Testis (tissue), 2 donors: ENCODE data around the gene USF1.

Experiments
- CTCF ChIP-seq, 3 experiments: fragments of 450-650 bp in 2 of 3; fragments of 200-600 bp in 1 of 3; sonication (generic) in 1 of 3; IDR thresholded peaks; one replicate each; pipeline ENCODE4 v1.5.1; 2016 to 2019; ENCODE audit warnings: antibody characterized with exemption in 3 of 3, mild to moderate bottlenecking in 2 of 3, moderate library complexity in 1 of 3
- POLR2A ChIP-seq: fragments of 450-650 bp; IDR thresholded peaks from one replicate; pipeline ENCODE4 v1.6.1; 2017; ENCODE audit warnings: antibody characterized with exemption, mild to moderate bottlenecking, moderate library complexity

- no peak for TF ChIP-seq POLR2A
- no peak for TF ChIP-seq CTCF (IDR thresholded peaks at IDR 0.05)
Observed at GRCh38 chr1:161084597-161084988, 38.8 kb upstream of the USF1 start.
